ENCODE data around the gene MLEC.

Gene MLEC

GRCh38 chr12:120696626-120697025, 9.7 kb downstream of the MLEC start:
- no peak for DNase-seq

DNA sequence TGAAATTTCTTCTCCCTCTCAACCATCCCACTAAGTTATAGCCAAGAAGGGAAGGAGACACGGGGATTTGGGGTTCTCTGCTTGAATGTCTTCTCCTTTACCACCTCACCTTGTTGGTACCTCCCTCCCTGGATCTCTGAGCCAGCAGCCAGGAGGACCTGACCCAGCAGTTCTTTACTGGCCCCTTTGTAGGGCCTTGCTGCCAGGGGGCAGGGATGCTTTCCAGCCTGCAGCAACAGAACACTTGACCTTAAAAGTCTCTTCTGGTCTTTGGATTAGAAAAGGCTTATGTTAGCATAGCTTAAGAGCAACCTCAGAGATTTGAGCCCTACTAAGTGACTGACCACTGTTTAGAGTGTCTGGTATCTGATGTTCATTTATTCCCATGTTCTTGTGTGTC, 10.4 kb downstream of the MLEC start:
- DNase-seq: no peak

DNA sequence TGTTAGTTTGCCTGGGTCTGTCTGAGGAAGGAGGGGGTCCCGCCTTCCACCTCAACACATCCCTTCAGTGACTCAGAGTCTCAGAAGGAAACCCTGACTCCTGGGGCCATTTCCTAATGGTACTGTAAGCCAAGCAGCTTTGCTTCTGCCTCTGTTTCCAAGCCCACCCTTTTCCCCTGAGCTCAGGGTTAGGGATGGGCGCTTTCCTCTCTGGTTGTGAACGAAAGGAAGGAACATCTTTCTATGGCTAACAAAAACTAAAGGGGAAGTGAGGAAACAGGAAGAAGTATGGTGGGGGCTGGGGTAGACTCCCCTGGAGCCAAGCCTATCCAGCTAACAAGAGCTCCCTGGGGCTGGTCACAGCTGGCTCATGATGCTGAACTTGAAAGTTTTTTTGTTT, 11.7 kb downstream of the MLEC start:
- DNase-seq: no peak

DNA sequence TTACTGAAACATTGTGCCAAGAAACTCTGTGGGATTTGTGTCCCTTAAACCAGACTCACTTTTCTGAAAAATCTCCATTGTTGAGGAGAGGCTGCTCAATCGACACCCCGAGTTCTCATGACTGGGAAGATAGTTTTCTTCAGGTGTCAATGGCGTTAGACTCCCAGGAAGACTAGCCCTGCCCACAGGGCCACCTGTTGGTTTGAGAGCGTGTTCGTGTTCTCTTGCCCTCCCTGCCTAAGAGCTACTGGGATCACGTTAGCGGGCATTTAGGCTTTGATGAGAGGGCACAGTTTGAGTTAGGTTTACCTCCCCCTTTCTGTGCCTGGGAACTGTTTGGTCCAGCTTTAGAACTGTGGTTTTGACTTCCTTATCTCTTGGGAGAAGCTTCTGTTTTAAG, 12.6 kb downstream of the MLEC start:
- DNase-seq: no peak

DNA sequence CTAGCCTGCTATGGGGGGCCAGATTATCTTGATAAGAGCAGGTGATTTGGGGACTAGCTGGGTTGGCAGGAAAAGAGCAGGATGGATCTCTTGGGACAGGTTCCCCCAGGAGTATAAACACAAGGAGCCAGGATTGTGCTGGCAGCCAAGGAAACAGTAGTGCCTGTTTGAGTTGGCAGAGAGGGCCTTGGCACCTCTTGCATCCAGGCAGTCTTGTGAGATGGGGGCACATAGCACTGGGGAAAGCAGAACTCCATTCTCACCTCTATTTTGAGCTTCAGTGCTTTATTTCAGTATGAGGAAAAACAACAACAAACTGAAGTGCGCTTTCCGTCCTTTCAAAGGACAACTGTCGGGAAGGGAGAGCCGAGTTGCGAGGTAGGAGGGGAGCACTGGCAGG, 13.9 kb downstream of the MLEC start:
- DNase-seq: no peak

- DNase-seq: no peak
These were observed 15.7 kb downstream of the MLEC start for GRCh38 chr12:120702637-120703036.

- DNase-seq: no peak
These were observed 16.5 kb downstream of the MLEC start for GRCh38 chr12:120703311-120703942.

DNA sequence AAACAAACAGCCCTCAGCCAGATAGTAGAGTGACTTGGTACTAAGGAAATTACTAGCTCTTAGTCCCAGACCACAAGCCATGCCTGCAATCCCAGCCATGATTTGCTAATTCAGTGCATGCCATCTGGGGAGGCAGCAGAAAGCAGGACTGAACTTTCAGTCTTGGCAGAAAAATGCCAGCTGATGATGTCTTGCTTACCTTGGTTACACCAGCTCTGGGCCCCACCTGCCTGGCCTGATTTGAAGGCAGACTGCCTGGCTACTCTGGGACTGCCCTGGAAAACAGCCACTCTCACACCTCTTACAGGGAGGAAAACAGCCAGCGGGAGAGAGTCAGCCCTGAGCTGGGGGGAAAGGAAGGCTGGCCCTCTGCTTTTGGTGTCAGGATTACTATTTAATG, 18.7 kb downstream of the MLEC start:
- no peak for DNase-seq

DNA sequence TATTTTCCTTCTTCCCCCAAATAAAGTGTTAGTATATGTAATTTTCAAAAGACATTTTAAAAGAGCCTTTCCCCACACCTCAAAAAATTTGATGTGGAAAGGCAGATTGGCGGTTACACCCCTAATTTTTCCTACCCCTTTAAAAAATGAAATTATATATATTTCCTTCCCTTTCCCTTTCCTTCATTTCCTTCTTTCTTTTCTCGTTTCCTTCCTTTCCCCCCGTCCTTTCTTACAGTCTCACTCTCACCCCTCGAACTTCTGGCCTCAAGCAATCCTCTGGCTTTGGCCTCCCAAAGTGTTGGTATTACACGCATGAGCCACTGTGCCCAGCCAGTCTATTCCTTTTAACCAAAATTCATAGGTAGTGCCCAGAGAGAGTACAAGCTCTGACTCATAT, 19.1 kb downstream of the MLEC start:
- DNase-seq: no peak

- DNase-seq: no peak
These were observed 21.7 kb downstream of the MLEC start for GRCh38 chr12:120708651-120709050.

- peak; percentile 82 for DNase-seq
These were observed 23.3 kb downstream of the MLEC start, which contains the start of gene UNC119B for GRCh38 chr12:120710031-120710804. TSS of gene UNC119B (plus strand) at chr12:120710458. CDS start at chr12:120710475, 17 bp downstream.

GRCh38 chr12:120710805-120711296, 23.9 kb downstream of the MLEC start:
- no peak for DNase-seq

- no peak for DNase-seq
These were observed 24.5 kb downstream of the MLEC start for GRCh38 chr12:120711411-120711810.

- DNase-seq: no peak
These were observed 25.7 kb downstream of the MLEC start for GRCh38 chr12:120712610-120713009.

- DNase-seq: peak; percentile 75
These were observed 27.0 kb downstream of the MLEC start for GRCh38 chr12:120713861-120714482.

DNA sequence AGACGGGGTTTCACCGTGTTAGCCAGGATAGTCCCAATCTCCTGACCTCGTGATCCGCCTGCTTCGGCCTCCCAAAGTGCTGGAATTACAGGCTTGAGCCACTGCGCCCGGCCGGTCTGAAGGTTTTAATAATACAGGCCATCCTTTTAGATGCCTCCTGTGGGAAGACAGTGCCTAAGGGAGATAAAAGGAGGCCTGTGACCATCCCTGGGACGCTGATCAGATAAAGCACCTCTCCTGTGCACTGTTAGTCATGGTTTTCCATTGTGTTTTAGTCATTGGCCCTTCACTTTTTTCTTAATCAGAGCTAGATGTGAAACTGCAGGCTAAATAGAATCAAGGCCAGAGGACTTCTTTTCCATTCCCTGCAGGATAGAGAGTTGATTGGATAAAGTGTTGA, 31.1 kb downstream of the MLEC start:
- DNase-seq: no peak

GRCh38 chr12:120719072-120719471, 32.1 kb downstream of the MLEC start:
- no peak for DNase-seq

GRCh38 chr12:120719496-120720233, 32.7 kb downstream of the MLEC start:
- DNase-seq: no peak

DNA sequence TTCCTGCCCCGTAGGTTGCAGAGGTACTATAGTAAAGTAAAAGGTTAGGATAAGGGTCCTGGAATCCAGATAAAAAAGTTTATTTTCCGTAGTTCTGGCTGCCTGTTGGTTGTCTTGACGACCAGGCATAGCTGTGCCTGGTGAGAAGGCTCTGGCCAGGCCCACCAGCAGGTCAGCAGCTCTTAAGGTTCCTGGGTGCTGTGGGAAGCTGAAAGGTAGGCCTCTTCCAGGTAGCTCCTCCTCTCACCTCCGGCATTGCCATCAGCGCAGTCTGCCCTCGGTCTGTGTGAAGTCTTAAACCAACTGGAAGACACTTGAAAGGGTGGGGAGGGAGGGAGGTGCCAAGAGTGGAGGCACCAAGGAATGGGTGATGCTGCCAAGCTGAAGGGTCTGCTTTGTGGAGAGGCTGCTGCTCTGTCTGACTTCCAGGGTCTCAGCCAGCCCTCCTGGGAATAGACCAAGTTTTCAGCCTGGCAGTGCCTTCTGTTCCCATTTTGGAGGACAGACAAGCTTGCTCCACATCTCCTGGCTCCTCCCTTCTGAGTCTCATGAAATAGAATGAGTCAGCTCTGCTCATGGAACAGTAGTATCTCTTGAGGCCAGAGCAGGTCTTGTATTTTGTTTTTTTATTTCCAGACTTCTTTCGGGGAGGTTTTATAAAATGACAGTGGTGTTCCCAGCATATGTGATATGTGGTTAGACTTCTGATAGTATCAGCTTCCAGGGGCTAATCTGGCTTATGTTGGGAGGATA, 33.5 kb downstream of the MLEC start:
- no peak for DNase-seq

- DNase-seq: no peak
These were observed 34.2 kb downstream of the MLEC start for GRCh38 chr12:120720987-120721801.

GRCh38 chr12:120721866-120722265, 34.9 kb downstream of the MLEC start:
- no peak for DNase-seq

GRCh38 chr12:120722784-120723183, 35.8 kb downstream of the MLEC start:
- no peak for DNase-seq

Measured in right hindlimb (tissue), 1 donor.